ENCODE data around the gene DRG1.
A peak's percentile ranks its signal among the peaks of the same experiment; 100 is the strongest.
"Not testable (repeated sequence)": the region's sequence is repeated elsewhere in the genome, so short reads cannot be mapped to it uniquely, and the experiment has no call there.

DRG1 gene

DNA sequence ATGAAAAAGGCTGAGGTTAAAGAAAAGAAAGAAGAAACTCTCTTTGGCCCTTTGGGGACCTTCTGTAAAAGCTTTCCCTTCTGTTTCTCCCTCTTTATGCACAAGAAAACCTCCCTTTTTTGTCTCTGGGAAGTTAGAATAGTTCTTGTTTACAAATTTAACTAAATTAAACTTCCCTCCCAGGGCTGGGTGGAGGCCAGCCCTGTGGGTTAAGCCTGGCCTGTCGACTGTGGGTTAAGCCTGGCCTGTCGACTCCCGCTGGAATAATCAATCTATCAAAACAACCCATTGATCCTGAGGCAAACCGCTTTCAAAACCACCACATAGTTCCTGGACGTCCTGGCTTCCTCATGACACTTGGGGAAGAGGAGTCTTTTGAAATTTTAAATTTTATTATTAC lies 1.2 kb upstream of the DRG1 start:
- Histone ChIP-seq H3F3A (ENCODE audit: insufficient read depth) (0 out of 2 replicates have a peak, but pooled peaks cover 8% of the 10 kb centered on the region), H3K4me2 (ENCODE audit: low read depth, low read length, poor library complexity, severe bottlenecking) (peak overlapping the region; percentile 82), H3K36me3 (ENCODE audit: low read length) (peaks cover 7% of the 10 kb centered on the region; the same call in 1 of the 2 replicates), H3K79me2 (ENCODE audit: insufficient read depth, low read length) (peaks cover 35% of the 10 kb centered on the region), H3K4me3 (ENCODE audit: insufficient read depth, low read length, poor library complexity, severe bottlenecking) (no peak overlapping the region), H3K27me3 (ENCODE audit: low read length) (no peaks in the 10 kb centered on the region), H3K27ac (ENCODE audit: low read depth, low read length) (no peak overlapping the region), H2AFZ (ENCODE audit: low read depth, low read length, severe bottlenecking) (peak overlapping the region; percentile 41), H3K9me2 (replicated peaks; ENCODE audit: insufficient read depth, low read length) (no peaks in the 10 kb centered on the region), H4K20me1 (ENCODE audit: low read depth, low read length) (no peaks in the 10 kb centered on the region), H3K9ac (ENCODE audit: low read length) (no peak overlapping the region; the same call in 1 of the 2 replicates), H3K9me3 (ENCODE audit: insufficient read depth, low read length) (no peaks in the 10 kb centered on the region)
- TF ChIP-seq CTCF (IDR thresholded peaks at IDR 0.05; ENCODE audit: insufficient read depth, low read length, poor library complexity, severe bottlenecking) = no peak
- TF ChIP-seq EZH2phosphoT487 (conservative IDR thresholded peaks at IDR 0.05; ENCODE audit: low read length) = no peak

DNA sequence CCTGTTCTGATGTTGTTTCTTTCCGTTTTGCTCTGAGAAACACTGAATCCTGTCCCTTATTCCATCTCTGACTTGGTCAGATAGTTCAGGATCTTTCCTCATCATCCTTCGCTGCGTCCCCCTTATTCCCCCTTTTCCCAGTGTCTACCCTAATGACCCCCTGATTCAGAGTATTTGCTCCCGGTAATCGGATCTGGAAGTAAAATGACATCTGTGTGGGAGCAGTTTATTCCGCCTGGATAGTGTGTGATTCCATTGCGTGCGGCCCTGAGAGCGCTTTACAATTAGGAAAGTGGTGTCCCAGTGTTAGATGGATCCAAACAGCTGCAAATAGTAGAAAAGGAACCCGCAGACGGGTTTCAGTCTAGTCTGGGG lies 606 bp downstream of the DRG1 start:
- TF ChIP-seq EZH2phosphoT487 (conservative IDR thresholded peaks at IDR 0.05; ENCODE audit: low read length) = no peak
- no peak for TF ChIP-seq CTCF (IDR thresholded peaks at IDR 0.05; ENCODE audit: insufficient read depth, low read length, poor library complexity, severe bottlenecking)
- peak overlapping the region; percentile 36 for H3K27ac ChIP-seq (ENCODE audit: low read depth, low read length)
- H3K4me3 ChIP-seq (ENCODE audit: insufficient read depth, low read length, poor library complexity, severe bottlenecking) = peak overlapping the region; percentile 88
- peaks cover 36% of the 10 kb centered on the region for H3K79me2 ChIP-seq (ENCODE audit: insufficient read depth, low read length)
- H3K27me3 ChIP-seq (ENCODE audit: low read length) = no peaks in the 10 kb centered on the region
- no peak overlapping the region for H2AFZ ChIP-seq (ENCODE audit: low read depth, low read length, severe bottlenecking)
- H3K4me2 ChIP-seq (ENCODE audit: low read depth, low read length, poor library complexity, severe bottlenecking) = peak overlapping the region; percentile 80
- no peaks in the 10 kb centered on the region for H3K9me2 ChIP-seq (replicated peaks; ENCODE audit: insufficient read depth, low read length)
- H3K9ac ChIP-seq (ENCODE audit: low read length) = peak overlapping the region; percentile 82
- no peaks in the 10 kb centered on the region for H4K20me1 ChIP-seq (ENCODE audit: low read depth, low read length)
- H3F3A ChIP-seq (ENCODE audit: insufficient read depth) = 0 out of 2 replicates have a peak, but pooled peaks cover 8% of the 10 kb centered on the region
- H3K9me3 ChIP-seq (ENCODE audit: insufficient read depth, low read length) = no peaks in the 10 kb centered on the region
- peaks cover 11% of the 10 kb centered on the region; the same call in 1 of the 2 replicates for H3K36me3 ChIP-seq (ENCODE audit: low read length)

DNA sequence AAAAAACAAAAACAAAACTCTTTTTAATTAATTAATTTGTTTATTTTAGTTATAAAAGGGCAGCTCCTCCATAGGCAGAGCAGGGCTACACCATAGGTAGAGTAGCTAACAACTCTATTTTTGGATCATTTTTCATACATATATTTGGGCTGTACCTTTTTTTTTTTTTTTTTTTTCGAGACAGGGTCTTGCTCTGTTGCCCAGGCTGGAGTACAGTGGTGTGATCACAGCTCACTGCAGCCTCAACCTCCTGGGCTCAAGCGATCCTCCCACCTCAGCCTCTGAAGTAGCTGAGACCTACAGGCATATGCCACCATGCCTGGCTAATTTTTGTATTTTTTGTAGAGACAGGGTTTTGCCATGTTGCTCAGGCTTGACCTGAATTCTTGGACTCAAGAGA lies 2.9 kb downstream of the DRG1 start:
- H3K27ac ChIP-seq (ENCODE audit: low read depth, low read length); H3K9me2 ChIP-seq (replicated peaks; ENCODE audit: insufficient read depth, low read length); H4K20me1 ChIP-seq (ENCODE audit: low read depth, low read length); H3F3A ChIP-seq (ENCODE audit: insufficient read depth); H3K4me2 ChIP-seq (ENCODE audit: low read depth, low read length, poor library complexity, severe bottlenecking); H2AFZ ChIP-seq (ENCODE audit: low read depth, low read length, severe bottlenecking); H3K4me3 ChIP-seq (ENCODE audit: insufficient read depth, low read length, poor library complexity, severe bottlenecking); H3K9me3 ChIP-seq (ENCODE audit: insufficient read depth, low read length); H3K9ac ChIP-seq (ENCODE audit: low read length); H3K27me3 ChIP-seq (ENCODE audit: low read length): not testable (repeated sequence)
- H3K79me2 ChIP-seq (ENCODE audit: insufficient read depth, low read length) = peaks cover 54% of the 10 kb centered on the region
- H3K36me3 ChIP-seq (ENCODE audit: low read length) = peaks cover 18% of the 10 kb centered on the region; the same call in 1 of the 2 replicates

- Histone ChIP-seq H3F3A (ENCODE audit: insufficient read depth) (no peaks in the 10 kb centered on the region), H4K20me1 (ENCODE audit: low read depth, low read length) (no peaks in the 10 kb centered on the region), H3K9me2 (replicated peaks; ENCODE audit: insufficient read depth, low read length) (no peaks in the 10 kb centered on the region), H3K79me2 (ENCODE audit: insufficient read depth, low read length) (peaks cover 8% of the 10 kb centered on the region; the same call in 1 of the 2 replicates), H3K27me3 (ENCODE audit: low read length) (no peaks in the 10 kb centered on the region), H3K36me3 (ENCODE audit: low read length) (peaks cover 25% of the 10 kb centered on the region; the same call in 1 of the 2 replicates), H2AFZ (ENCODE audit: low read depth, low read length, severe bottlenecking) (no peak overlapping the region), H3K27ac (ENCODE audit: low read depth, low read length) (no peak overlapping the region), H3K9me3 (ENCODE audit: insufficient read depth, low read length) (no peaks in the 10 kb centered on the region), H3K4me2 (ENCODE audit: low read depth, low read length, poor library complexity, severe bottlenecking) (no peak overlapping the region), H3K9ac (ENCODE audit: low read length) (no peak overlapping the region), H3K4me3 (ENCODE audit: insufficient read depth, low read length, poor library complexity, severe bottlenecking) (no peak overlapping the region)
- TF ChIP-seq CTCF (IDR thresholded peaks at IDR 0.05; ENCODE audit: insufficient read depth, low read length, poor library complexity, severe bottlenecking) = no peak
- TF ChIP-seq EZH2phosphoT487 (conservative IDR thresholded peaks at IDR 0.05; ENCODE audit: low read length) = no peak
Measured at GRCh38 chr22:31425331-31426050, 26.1 kb downstream of the DRG1 start.

Data from SU-DHL-6 (cell line).